ENCODE measurements around the gene TNRC6C.
A peak's percentile ranks its signal among the peaks of the same experiment; 100 is the strongest.
"Not testable (repeated sequence)": the region's sequence is repeated elsewhere in the genome, so short reads cannot be mapped to it uniquely, and the experiment has no call there.

The TNRC6C gene

GRCh38 chr17:77963441-77963840 lies 4.9 kb downstream of the TNRC6C start:
- peak; percentile 60 for DNase-seq (ENCODE audit: low spot score)

GRCh38 chr17:77965352-77965751 lies 6.8 kb downstream of the TNRC6C start:
- DNase-seq (ENCODE audit: low spot score) = no peak

DNA sequence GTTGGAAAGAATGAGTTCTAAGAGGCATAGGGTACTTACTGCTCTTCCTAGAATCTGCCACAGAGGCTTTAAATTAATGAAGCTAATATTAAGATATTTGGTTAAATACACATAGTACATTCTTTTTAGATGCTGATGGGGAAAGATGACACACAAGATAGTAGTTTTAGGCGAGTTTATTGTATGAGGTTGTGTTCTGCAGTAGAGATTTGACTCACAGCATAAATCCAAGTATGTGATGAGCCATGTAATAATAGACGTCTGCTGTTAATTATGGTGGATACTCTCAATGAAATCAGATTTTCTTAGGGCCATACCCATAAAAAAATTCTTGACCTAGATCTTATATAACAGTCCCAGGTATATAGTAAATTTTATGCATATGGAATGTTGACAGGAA lies 8.0 kb downstream of the TNRC6C start:
- DNase-seq (ENCODE audit: low spot score) = no peak

GRCh38 chr17:77968788-77969187 lies 10.3 kb downstream of the TNRC6C start:
- no peak for DNase-seq (ENCODE audit: low spot score)

DNA sequence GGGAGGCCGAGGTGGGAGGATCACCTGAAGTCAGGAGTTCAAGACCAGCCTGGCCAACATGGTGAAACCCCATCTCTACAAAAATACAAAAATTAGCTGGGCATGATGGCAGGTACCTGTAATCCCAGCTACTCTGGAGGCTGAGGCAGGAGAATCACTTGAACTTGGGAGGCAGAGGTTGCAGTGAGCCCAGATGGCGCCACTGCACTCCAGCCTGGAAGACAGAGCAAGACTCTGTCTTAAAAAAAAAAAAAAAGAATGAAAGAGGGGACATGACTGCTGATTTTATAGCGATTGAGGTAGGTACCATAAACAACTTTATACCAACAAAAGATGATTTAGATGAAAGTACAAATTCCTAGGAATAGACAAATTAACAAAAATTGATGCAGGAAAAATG lies 13.8 kb downstream of the TNRC6C start:
- DNase-seq (ENCODE audit: low spot score) = not testable (repeated sequence)

DNA sequence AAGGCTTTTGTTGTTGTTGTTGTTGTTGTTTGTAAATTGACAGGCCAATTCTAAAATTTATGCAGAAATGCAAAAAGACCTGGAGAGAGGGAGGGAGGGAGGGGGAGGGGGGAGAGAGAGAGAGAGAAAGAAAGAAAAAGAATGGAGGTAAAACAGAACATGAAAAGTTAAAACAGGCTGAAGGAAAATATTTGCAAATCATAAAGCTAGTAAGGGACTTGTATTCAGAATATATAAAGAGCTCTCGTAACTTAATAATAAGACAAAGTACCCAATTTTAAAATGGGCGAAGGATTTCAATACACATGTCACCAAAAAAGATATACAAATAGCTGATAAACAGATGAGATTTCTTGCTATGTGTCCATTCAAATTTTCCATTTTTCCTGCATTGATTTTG lies 15.4 kb downstream of the TNRC6C start:
- no peak for DNase-seq (ENCODE audit: low spot score)

- DNase-seq (ENCODE audit: low spot score) = no peak
These were observed 15.9 kb downstream of the TNRC6C start for GRCh38 chr17:77974396-77974795.

- not testable (repeated sequence) for DNase-seq (ENCODE audit: low spot score)
These were observed 23.9 kb downstream of the TNRC6C start for GRCh38 chr17:77982430-77982829.

- no peak for DNase-seq (ENCODE audit: low spot score)
These were observed 31.8 kb downstream of the TNRC6C start for GRCh38 chr17:77990301-77990700.

DNA sequence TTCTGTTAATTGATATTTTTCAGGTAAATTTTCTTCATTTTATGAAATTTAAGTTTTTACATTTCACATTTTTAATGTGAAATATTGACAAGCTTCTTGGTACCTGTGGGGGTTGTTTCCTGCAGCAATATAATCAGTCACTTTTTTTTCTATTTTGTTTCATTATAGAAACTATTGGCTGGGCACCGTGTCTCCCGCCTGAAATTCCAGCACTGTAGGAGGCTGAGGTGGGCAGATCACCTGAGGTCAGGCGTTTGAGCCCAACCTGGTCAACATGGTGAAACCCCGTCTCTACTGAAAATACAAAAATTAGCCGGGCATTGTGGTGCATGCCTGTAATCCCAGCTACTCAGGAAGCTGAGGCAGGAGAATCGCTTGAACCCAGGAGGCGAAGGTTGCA lies 35.2 kb downstream of the TNRC6C start:
- not testable (repeated sequence) for DNase-seq (ENCODE audit: low spot score)

- DNase-seq (ENCODE audit: low spot score) = no peak
These were observed 36.8 kb downstream of the TNRC6C start for GRCh38 chr17:77995146-77995852.

GRCh38 chr17:77996256-77996655 lies 37.8 kb downstream of the TNRC6C start:
- DNase-seq (ENCODE audit: low spot score) = no peak

GRCh38 chr17:77999413-78000173 lies 41.1 kb downstream of the TNRC6C start:
- no peak for DNase-seq (ENCODE audit: low spot score)

DNA sequence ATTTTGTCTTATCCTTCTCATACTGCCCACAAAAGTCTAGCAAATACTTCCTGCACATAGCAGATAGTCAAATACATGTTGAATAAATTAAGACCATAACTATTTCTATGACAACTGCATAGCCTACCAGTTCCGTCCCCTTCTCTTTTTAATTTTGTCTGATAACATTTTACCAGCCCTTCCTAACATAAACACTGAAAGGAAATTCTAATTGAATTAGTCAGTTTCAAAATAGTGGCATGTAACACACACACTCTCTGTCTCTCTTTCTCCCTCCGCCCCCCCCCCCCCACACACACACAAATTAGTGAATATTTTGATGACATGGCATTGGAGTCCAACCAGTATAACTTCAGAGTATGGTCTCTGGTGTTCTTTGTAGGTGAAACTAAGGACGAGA lies 41.8 kb downstream of the TNRC6C start:
- no peak for DNase-seq (ENCODE audit: low spot score)

DNA sequence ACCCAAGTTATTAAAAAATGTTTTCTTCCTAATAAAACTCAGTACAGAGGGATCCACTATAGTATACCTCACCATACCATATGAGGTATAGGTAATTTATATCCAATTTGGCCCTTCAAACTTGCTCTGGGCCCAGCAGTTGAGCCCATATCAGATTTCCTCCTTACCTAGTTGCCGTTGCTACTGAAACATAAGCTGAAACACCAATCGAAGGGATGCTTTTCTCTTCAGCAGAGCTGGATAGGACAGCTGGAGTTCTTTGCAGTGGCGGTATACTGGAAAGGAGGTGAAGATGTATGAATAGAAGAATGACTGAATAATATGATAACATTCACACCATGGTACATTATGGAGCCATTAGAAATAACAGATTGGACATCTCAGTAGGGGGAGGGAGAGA lies 42.7 kb downstream of the TNRC6C start:
- no peak for DNase-seq (ENCODE audit: low spot score)

GRCh38 chr17:78001612-78002011 lies 43.1 kb downstream of the TNRC6C start:
- DNase-seq (ENCODE audit: low spot score) = no peak

DNA sequence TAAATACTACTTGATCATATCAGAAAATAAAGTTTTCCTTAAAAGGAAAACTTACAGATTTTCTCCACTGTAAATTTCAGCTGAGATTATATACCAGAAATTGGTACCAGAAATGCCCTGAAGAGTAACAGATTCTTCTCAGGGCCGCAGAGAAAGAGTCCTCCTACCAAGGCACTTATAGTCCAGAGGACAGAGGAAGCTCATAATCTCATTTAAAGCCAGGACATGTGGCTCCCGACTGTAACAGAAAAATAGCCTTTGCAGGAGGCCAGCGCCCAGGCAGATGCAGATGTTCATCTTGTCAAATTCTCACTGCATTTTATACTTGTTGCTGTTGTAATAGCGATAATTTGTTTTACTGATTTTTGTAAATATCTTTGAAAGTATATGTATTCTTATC lies 43.7 kb downstream of the TNRC6C start:
- no peak for DNase-seq (ENCODE audit: low spot score)

DNA sequence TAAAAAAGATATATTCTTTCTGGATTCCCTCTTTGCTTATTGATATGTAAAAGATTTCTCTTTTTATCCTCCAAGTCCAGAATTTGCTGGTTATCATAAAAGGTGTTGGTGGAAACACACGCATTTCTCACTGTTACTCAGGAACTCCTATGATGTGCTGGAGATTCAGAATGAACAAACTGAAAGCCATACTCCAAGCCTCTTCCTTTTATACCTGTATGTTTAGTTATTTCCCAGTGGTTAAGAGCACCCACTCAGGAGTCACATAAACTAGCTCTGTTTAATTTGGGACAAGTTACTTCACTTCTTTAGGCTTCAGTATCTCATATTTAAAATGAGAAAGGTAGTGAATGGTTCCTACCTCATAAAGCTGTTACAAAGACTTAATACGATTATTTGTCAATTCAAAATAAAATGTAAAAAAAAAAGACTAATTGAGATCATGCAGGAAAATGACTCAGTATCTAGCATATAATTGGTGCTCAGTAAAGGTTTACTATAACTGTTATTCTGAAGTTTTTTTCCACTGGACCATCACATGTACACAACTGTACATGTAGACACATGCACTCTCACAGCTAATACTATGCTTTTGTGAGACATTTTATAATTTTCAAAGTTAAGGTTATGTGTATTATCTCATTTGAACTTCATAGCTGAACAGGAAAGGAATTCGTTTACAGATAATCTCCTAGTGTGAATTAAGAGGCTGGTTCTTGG lies 47.1 kb downstream of the TNRC6C start:
- no peak for DNase-seq (ENCODE audit: low spot score)

- DNase-seq (ENCODE audit: low spot score) = no peak
These were observed 47.8 kb downstream of the TNRC6C start for GRCh38 chr17:78006338-78006737.

DNA sequence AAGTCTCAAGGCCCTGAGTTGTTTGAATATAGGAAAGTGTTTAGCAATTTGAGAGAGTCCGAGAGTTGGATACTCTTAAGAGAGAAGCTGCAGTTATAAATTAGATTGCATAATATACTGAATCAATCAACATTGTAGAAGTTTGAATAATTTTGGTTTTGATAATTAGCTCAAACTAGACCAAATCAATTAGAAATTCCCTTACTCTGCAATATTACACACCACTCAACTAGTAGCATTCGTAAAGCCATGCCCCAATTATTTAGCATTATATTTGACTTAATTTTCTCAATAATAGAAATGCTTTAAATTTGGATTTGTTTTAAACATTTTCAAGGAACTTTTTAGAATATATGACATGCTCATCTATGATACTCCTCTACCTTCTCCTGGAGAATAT lies 49.1 kb downstream of the TNRC6C start:
- DNase-seq (ENCODE audit: low spot score) = no peak

GRCh38 chr17:78010759-78011158 lies 52.3 kb downstream of the TNRC6C start:
- DNase-seq (ENCODE audit: low spot score) = no peak

DNA sequence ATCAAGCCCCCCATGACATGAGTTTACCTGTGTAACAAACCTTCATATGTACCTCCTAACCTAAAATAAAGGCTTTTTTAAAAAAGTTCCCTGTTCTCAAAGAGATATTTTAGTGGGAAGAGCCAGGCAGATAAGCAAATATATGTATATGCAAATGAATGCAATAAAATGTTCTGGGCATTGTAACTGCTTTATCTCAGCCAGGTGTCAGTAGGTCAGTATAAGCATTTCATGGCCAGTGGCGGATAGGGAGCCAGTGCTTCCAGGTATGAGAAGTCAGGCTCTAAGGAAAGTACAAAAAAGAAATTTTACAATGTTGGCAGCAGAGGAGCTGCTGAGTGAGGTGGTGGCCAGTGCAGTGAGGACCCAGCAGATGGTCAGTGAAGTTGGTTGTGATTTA lies 53.9 kb downstream of the TNRC6C start:
- DNase-seq (ENCODE audit: low spot score) = no peak

All from CD4-positive, alpha-beta T cell treated with Interleukin-2 at 100 ng/mL for 4 hours (primary cell).